Erythroblast (primary cell): Measurements from ENCODE around the gene KIF25.

Source experiments
- GATA1 ChIP-seq: IDR thresholded peaks from 2 replicates; pipeline ENCODE4 v1.6.1; 2011; ENCODE audit warnings: low read depth, mild to moderate bottlenecking, control low read depth, low read length, moderate library complexity
- POLR2A ChIP-seq: IDR thresholded peaks from 2 replicates; pipeline ENCODE4 v1.6.1; 2011; ENCODE audit warnings: mild to moderate bottlenecking, low read length

DNA sequence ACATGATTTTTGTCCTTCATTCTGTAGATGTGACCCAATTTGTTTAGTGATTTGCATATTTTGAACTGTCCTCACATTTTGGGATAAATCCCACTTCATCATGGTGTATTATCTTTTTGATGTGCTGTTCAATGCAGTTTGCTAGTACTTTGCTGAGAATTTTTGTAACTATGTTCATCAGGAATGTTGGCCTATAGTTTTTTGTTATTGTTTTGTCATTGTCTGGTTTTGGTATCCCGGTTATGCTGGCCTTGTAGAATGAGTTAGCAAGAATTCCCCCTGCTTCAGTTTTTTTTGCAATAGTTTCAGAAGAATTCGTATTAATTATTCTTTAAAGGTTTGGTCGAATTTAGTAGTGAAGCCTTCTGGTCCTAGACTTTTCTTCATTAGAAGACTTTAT, 11.9 kb downstream of the KIF25 start:
- no peak for TF ChIP-seq POLR2A
- TF ChIP-seq GATA1: no peak
